H54 (cell line): ENCODE measurements around the gene RBM14.

Experiments used
- DNase-seq: peaks from one replicate; pipeline ENCODE4 v3.0.0; 2011; ENCODE audit warnings: low spot score, mixed read lengths; ENCODE audit not compliant: insufficient read length
- FAIRE-seq: peaks from 3 replicates; lab custom pipeline; 2011; peaks lifted over from hg19 to GRCh38; lab: Jason Lieb, UNC
- POLR2A ChIP-seq: IDR thresholded peaks from 2 replicates; pipeline ENCODE4 v1.6.1; 2011; ENCODE audit warnings: low read depth, mild to moderate bottlenecking, low read length

The RBM14 gene

GRCh38 chr11:66609721-66610617, 6.5 kb upstream of the RBM14 start:
- no peak for TF ChIP-seq POLR2A
- FAIRE-seq, result no peak
- no peak for DNase-seq

GRCh38 chr11:66612458-66612857, 4.0 kb upstream of the RBM14 start:
- no peak for DNase-seq
- no peak for TF ChIP-seq POLR2A
- FAIRE-seq, result no peak

DNA sequence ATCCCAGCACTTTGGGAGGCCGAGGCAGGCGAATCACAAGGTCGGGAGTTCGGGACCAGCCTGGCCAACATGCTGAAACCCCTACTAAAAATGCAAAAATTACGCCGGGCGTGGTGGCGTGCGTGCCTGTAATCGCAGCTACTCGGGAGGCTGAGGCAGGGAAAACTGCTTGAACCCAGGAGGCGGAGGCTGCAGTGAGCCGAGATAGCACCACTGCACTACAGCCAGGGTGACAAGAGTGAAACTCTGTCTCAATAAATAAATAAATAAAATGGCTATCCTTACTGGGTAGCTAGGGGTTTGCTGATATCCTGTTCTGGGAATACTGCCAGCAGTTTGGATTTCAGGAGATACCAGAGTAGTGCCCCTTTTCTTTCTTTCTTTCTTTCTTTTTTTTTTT, 2.4 kb upstream of the RBM14 start:
- no peak for TF ChIP-seq POLR2A
- FAIRE-seq (no peak), DNase-seq (no peak)

DNA sequence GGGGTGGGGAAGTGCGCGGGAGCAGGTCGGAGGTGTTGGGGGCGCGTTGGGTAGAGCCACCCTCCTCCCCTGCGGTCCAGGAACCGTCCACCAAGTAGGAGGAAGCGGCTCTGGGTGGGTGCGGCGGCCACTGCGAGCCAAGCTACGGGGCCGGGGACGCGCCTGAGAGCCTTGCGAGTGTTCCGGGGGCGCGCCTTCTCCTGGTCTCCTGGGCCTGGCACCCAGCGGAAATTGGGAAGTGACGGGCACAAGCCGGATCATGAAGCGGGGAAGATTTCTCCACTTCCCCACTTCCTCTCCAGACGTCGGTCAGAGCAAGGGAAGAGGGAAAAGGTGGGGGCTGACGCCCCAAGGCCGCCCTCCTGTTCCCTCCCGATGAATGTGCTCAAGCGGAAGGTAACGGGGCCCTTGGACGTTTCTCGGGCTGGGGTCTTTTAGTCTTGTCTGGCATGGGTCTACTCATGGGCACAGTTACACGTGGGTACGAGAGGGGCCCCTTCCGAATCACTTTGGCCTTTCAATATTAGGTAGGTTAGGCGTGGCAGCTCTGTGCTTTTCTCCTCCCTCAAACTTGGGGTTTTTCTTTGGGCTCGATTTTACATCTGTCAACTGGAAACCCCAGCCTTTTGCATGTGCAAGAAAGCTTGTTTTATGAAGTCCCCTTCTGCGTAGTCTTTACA, 865 bp downstream of the RBM14 start:
- no peak; the same call in 1 of the 2 replicates for TF ChIP-seq POLR2A
- FAIRE-seq (no peak), DNase-seq (no peak)

- no peak for FAIRE-seq
- TF ChIP-seq POLR2A, result no peak
- DNase-seq, result no peak
Observed at GRCh38 chr11:66619080-66619554, 2.7 kb downstream of the RBM14 start.

GRCh38 chr11:66624450-66624849, 8.0 kb downstream of the RBM14 start:
- DNase-seq (no peak), FAIRE-seq (no peak)
- no peak for TF ChIP-seq POLR2A

- TF ChIP-seq POLR2A, result no peak
- FAIRE-seq (no peak), DNase-seq (no peak)
Observed at GRCh38 chr11:66625041-66625751, 8.8 kb downstream of the RBM14 start.

DNA sequence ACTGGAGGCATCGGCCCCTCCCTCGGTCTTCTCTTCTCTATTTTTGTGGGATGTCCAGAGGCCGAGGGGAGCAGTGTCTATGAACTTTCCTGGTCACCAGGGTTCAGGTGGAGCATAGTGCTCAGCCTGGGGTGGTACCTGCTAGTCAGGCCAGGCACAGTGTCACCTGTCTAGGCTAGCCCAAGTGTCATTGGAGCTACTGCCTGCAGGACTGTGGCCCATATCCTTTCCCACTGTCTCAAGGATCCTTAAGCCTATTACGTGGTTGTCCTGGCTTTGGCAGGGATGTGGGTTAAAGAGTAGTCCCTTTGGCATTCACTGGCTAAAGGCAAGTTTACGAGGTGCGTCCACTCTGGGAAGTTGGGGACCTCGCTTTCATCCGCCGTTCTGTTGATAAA, 9.3 kb downstream of the RBM14 start:
- DNase-seq, result no peak
- no peak for FAIRE-seq
- TF ChIP-seq POLR2A, result no peak

DNA sequence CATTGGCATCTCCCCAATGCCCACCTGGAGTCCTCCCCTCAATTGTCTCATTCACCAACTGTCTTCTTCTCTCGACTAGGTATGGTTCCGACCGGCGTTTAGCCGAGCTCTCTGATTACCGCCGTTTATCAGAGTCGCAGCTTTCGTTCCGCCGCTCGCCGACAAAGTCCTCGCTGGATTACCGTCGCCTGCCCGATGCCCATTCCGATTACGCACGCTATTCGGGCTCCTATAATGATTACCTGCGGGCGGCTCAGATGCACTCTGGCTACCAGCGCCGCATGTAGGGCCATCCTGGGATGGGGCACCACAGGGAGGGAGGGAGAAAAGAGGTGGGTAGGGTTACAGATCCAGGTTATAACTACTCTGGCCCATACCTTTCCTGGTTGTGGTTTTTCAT, 10.0 kb downstream of the RBM14 start:
- TF ChIP-seq POLR2A, result no peak
- no peak for FAIRE-seq
- no peak for DNase-seq

DNA sequence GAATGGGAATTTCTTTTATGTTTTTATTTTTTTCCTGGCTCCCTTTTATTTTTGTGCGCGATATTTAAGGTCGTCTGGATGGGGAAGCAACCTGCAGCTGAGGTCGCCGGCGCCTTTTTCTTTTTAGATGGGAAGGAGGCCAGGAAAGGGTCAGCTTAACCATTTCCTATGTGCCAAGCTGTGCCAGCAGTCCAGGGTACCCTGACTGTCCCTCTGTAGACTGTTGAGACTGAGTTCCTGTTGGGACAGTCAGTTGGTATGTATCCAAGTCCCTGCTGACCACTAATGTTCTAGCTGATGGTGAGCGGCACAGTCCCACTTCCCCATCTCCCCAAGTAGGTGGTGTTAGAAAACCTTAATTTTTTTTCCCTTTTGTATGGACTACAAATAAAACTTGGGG, 10.5 kb downstream of the RBM14 start:
- no peak for DNase-seq
- no peak for FAIRE-seq
- no peak for TF ChIP-seq POLR2A

GRCh38 chr11:66628061-66628603, 11.7 kb downstream of the RBM14 start:
- TF ChIP-seq POLR2A, result no peak
- FAIRE-seq (no peak), DNase-seq (no peak)

DNA sequence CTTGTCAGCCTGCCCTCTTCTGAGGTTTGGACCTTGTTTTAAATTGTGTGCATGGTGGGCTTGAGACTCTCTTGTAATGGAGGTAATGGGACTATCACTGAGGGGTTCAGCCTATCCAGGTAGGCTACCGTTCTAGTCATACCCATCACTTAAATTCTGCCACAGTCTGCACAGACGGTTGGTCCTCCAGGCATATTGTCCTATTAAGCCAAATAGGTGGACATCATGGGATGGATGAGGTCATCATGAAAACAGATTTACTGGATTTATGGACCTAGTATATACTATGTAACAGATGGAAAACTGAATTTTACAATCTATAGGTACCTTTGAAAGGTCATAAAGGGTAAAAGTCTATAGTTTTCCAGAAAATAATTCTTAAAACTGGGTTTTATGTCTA, 12.9 kb downstream of the RBM14 start:
- no peak for TF ChIP-seq POLR2A
- DNase-seq, result no peak
- FAIRE-seq, result no peak

DNA sequence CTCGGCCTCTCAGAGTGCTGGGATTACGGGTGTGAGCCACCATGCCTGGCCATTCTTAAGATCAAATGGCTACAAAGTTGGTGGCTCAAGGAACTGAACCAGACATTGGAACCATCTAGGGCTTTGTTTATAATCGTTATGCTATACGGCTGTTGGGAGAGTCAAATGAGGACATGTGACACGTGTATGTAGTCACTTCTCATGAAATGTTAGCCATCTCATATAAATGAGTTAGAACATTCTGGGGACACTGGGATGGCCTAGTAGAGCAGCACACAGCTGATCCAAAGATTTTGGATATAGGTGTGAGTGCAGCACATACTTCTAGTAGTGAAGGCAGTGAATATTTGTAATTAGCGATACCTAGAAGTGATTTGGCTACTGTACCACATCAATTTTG, 15.5 kb downstream of the RBM14 start:
- TF ChIP-seq POLR2A, result no peak
- DNase-seq (no peak), FAIRE-seq (no peak)

DNA sequence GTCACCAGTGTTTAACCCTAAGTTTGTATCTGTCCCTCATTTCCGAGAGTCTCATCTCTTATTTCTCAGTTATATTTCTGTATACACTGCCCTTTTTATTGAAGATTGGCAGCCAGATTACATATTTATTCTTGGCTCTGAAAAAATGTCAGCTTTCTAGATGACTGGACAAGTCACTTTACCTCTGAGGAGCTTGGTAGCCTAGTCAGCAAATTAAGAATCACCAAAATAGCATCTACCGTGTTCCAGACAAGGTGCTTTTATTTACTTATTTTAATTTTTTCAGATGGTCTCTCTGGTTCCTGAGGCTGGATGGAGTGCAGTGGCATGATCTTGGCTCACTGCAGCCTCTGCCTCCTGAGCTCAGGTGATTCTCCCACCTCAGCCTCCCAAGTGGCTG, 16.5 kb downstream of the RBM14 start:
- DNase-seq (no peak), FAIRE-seq (no peak)
- no peak for TF ChIP-seq POLR2A

- no peak for TF ChIP-seq POLR2A
- FAIRE-seq (no peak), DNase-seq (no peak)
Observed at GRCh38 chr11:66636411-66636810, 20.0 kb downstream of the RBM14 start.
